B cell (primary cell): ENCODE results near the gene GLIS2. TPM values are rescaled to one million over a fixed set of nuclear protein-coding genes. Genes with fewer than 3 reads are reported as not detected.
A peak's percentile ranks its signal among the peaks of the same experiment; 100 is the strongest.

Experiments
- ATAC-seq: fragments of 200-7000 bp; cut with Tn5 transposase; one replicate; pipeline ENCODE4 v1.10.0; 2021; ENCODE audit warnings: low read depth, mild to moderate bottlenecking, moderate number of reproducible peaks, moderate library complexity
- CTCF ChIA-PET: fragments of 350-600 bp; sonication (Branson Sonifier 250); formaldehyde crosslinking; loops from one replicate; lab custom pipeline; 2021; ENCODE audit warnings: antibody characterized with exemption, inconsistent platforms; lab: Charles Lee
- POLR2A ChIA-PET: fragments of 350-600 bp; sonication (Branson Sonifier 250); formaldehyde crosslinking; loops from one replicate; lab custom pipeline; 2021; ENCODE audit warnings: antibody characterized with exemption; lab: Charles Lee
- DNase-seq: peaks from one replicate; pipeline ENCODE4 v3.0.0; 2013
- H2AFZ ChIP-seq: 2 replicates; pipeline ENCODE4 v1.6.1; 2012; ENCODE audit warnings: mild to moderate bottlenecking, low read depth, low read length; ENCODE audit not compliant: insufficient read depth, poor library complexity, severe bottlenecking
- H3K27ac ChIP-seq, 2 donors: 1 replicate in 1 of 2; 2 replicates in 1 of 2; pipeline ENCODE4 v1.5.1; 2012 to 2013; ENCODE audit warnings: low read length in 2 of 2, mild to moderate bottlenecking in 2 of 2, moderate library complexity in 1 of 2
- H3K27me3 ChIP-seq, 4 experiments: fragments of 200-600 bp in 1 of 4; sonication (generic) in 1 of 4; replicated peaks in 1 of 4; 1 replicate in 2 of 4; 2 replicates in 2 of 4; pipeline versions ENCODE4 v1.6.1 to v1.7.0; 2013 to 2016; ENCODE audit warnings: low read length in 3 of 4, mild to moderate bottlenecking in 2 of 4, mixed read lengths in 1 of 4, moderate library complexity in 1 of 4; ENCODE audit not compliant: insufficient read depth in 4 of 4, control insufficient read depth in 3 of 4; ENCODE audit errors: control extremely low read depth in 1 of 4
- H3K36me3 ChIP-seq, 2 experiments: replicated peaks in 1 of 2; 1 replicate in 1 of 2; 2 replicates in 1 of 2; pipeline versions ENCODE4 v1.6.1 to v1.7.1; 2013; ENCODE audit warnings: low read length in 1 of 2; ENCODE audit not compliant: insufficient read depth in 2 of 2, control insufficient read depth in 1 of 2; ENCODE audit errors: control extremely low read depth in 1 of 2, extremely low read depth in 1 of 2
- H3K4me1 ChIP-seq, 2 donors: fragments of 200-600 bp in 1 of 2; sonication (generic) in 1 of 2; 1 replicate in 1 of 2; 2 replicates in 1 of 2; pipeline versions ENCODE4 v1.5.1 to v1.6.1; 2013 to 2017; ENCODE audit warnings: low read length in 2 of 2; ENCODE audit not compliant: control insufficient read depth in 2 of 2, insufficient read depth in 2 of 2
- H3K4me2 ChIP-seq: replicated peaks from 2 replicates; pipeline ENCODE3; 2012; ENCODE audit warnings: mild to moderate bottlenecking, low read depth, low read length; ENCODE audit not compliant: poor library complexity, severe bottlenecking
- H3K4me3 ChIP-seq, 5 experiments: fragments of 200-600 bp in 1 of 5; sonication (generic) in 1 of 5; 1 replicate in 3 of 5; 2 replicates in 2 of 5; pipeline versions ENCODE4 v1.5.1 to v1.7.0; 2011 to 2016; ENCODE audit warnings: low read length in 4 of 5, mild to moderate bottlenecking in 4 of 5, low read depth in 2 of 5, control low read depth in 1 of 5, moderate library complexity in 1 of 5; ENCODE audit not compliant: insufficient read depth in 1 of 5; ENCODE audit errors: control extremely low read depth in 1 of 5, extremely low read depth in 1 of 5
- H3K79me2 ChIP-seq: fragments of 200-600 bp; sonication (generic); one replicate; pipeline ENCODE4 v1.6.0; 2016; ENCODE audit warnings: low read length; ENCODE audit not compliant: control insufficient read depth, insufficient read depth
- H3K9ac ChIP-seq: fragments of 200-600 bp; sonication (generic); 2 replicates; pipeline ENCODE4 v1.6.1; 2017; ENCODE audit warnings: mild to moderate bottlenecking, low read length, moderate library complexity
- H3K9me3 ChIP-seq, 3 donors: one replicate each; pipeline versions ENCODE4 v1.6.1 to v1.7.1; 2013; ENCODE audit warnings: low read length in 2 of 3; ENCODE audit not compliant: control insufficient read depth in 2 of 3, insufficient read depth in 1 of 3; ENCODE audit errors: control extremely low read depth in 1 of 3
- H4K20me1 ChIP-seq: 2 replicates; pipeline ENCODE4 v1.6.0; 2012; ENCODE audit warnings: mild to moderate bottlenecking, low read length; ENCODE audit not compliant: insufficient read depth, control insufficient read depth, poor library complexity, severe bottlenecking
- H3K27ac Mint-ChIP-seq: one replicate; pipeline ENCODE4 v1.8.0; 2021; ENCODE audit warnings: mixed read lengths
- H3K27me3 Mint-ChIP-seq: one replicate; pipeline ENCODE4 v1.8.0; 2021; ENCODE audit warnings: mixed read lengths
- H3K4me1 Mint-ChIP-seq: one replicate; pipeline ENCODE4 v1.8.0; 2021; ENCODE audit warnings: mixed read lengths
- H3K4me3 Mint-ChIP-seq: one replicate; pipeline ENCODE4 v1.8.0; 2021; ENCODE audit warnings: mixed read lengths
- H3K9me3 Mint-ChIP-seq: one replicate; pipeline ENCODE4 v1.8.0; 2022; ENCODE audit warnings: mixed read lengths; ENCODE audit not compliant: insufficient read depth
- EZH2 ChIP-seq: IDR thresholded peaks from 2 replicates; pipeline ENCODE4 v1.6.1; 2012; ENCODE audit warnings: borderline replicate concordance, low read depth, mild to moderate bottlenecking, moderate library complexity, low read length; ENCODE audit not compliant: insufficient read depth, poor library complexity, severe bottlenecking
- WGBS: methylation state at CpG from one replicate; pipeline ENCODE4 v1.1.5; 2013; ENCODE audit warnings: missing lambda C conversion rate; ENCODE audit not compliant: insufficient coverage; 5-methylcytosine and 5-hydroxymethylcytosine counted together
- intact Hi-C: fragments of 100-400 bp; cut with micrococcal nuclease; formaldehyde crosslinking; loops from one replicate; pipeline ENCODE4 v1.10.0; 2022
- polyA plus RNA-seq: library from polyadenylated mRNA; depleted of rRNA; stranded (reverse); fragments of >200 nt; gene quantifications from 2 replicates; pipeline ENCODE4 v1.2.3, GENCODE V29; 2012
- total RNA-seq, 2 donors: library from RNA; stranded (reverse); fragments of 120-200 nt in 1 of 2; gene quantifications; 1 replicate in 1 of 2; 2 replicates in 1 of 2; pipeline versions ENCODE4 v1.2.3 to v1.2.4, GENCODE V29; 2013 to 2022
- TF ChIP-seq, protein P1 (sequence below): fragments of 200-600 bp; IDR thresholded peaks from one replicate; pipeline ENCODE4 v1.8.0; 2022; ENCODE audit warnings: antibody characterized with exemption, mild to moderate bottlenecking

The GLIS2 gene
- total and polyA plus RNA-seq, 2 donors (not counting 1 experiment from before 2014, with no cell fraction given): not detected

DNA sequence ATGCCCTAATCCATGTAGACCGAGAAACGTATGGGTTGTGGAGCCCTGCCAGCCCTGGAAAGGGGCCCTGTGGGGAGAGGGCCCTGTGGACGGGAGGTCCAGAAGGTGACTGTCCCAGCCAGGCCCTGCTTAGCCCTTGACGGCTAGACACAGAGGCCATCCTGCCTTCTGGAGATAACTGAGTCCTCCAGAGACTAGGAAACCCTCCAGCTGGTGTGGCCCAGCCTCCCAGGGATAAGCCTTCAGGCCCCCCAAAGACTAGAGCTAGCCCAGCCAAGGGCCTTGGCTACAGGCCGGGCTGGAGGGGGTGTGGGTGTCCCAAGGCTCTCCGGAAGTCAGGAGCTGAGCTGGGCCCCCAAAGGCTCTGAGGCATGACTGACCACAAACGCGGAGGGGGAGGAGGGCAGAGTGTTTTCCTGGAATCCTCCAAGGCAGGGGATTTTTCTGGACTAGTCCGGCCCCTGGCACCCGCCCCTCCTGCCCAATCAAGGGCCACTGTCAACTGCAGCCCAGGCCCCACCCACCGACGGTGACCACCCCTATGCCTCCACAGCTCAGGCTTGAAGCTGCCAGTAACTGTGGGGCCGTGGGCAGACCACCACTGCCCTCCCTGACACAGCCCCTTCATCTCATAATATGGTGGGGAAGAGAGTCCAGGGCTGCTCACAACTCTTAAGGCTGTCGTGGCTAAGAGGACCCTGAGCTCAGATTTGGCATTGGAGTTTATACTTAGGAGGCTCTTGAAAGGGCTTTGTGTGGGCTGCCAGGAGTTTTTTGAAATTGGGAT is 54.9 kb downstream of the GLIS2 start:
- WGBS: 96% methylated on average over 10 of the region's 14 CpGs
- H3K4me3 Mint-ChIP-seq: peak overlapping the region; percentile 64
- H3K4me1 Mint-ChIP-seq: peaks cover 30% of the 10 kb centered on the region
- H3K27ac ChIP-seq: no peak overlapping the region
- DNase-seq: no peak
- H3K9ac ChIP-seq: no peak overlapping the region
- peaks cover 95% of the 10 kb centered on the region for H4K20me1 ChIP-seq
- H3K4me1 ChIP-seq: peaks cover 19 to 31% of the 10 kb centered on the region in 2 donors
- H3K4me3 ChIP-seq: no peak overlapping the region
- POLR2A ChIA-PET: no interaction called here
- H3K9me3 ChIP-seq: no peaks in the 10 kb centered on the region
- H3K27me3 Mint-ChIP-seq: no peaks in the 10 kb centered on the region
- intact Hi-C loops: loop anchor here (1.0 to 5.0 kb wide), 2 partner anchors 19 to 253 kb away; partner anchors contain the start of genes ADCY9 and PAM16
- ATAC-seq: no peak
- CTCF ChIA-PET: interaction anchor here (0.5 to 1.1 kb wide), 2 partner anchors 32 to 60 kb away, joined by 3 to 4 read pairs; no protein-coding TSS in a partner anchor
- H2AFZ ChIP-seq: no peak overlapping the region
- no peaks in the 10 kb centered on the region for H3K27me3 ChIP-seq
- H3K27ac Mint-ChIP-seq: no peak overlapping the region
- TF ChIP-seq, protein P1, sequence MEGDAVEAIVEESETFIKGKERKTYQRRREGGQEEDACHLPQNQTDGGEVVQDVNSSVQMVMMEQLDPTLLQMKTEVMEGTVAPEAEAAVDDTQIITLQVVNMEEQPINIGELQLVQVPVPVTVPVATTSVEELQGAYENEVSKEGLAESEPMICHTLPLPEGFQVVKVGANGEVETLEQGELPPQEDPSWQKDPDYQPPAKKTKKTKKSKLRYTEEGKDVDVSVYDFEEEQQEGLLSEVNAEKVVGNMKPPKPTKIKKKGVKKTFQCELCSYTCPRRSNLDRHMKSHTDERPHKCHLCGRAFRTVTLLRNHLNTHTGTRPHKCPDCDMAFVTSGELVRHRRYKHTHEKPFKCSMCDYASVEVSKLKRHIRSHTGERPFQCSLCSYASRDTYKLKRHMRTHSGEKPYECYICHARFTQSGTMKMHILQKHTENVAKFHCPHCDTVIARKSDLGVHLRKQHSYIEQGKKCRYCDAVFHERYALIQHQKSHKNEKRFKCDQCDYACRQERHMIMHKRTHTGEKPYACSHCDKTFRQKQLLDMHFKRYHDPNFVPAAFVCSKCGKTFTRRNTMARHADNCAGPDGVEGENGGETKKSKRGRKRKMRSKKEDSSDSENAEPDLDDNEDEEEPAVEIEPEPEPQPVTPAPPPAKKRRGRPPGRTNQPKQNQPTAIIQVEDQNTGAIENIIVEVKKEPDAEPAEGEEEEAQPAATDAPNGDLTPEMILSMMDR: no peak
- TF ChIP-seq EZH2: no peak
- peaks cover 4 to 14% of the 10 kb centered on the region in 2 experiments for H3K36me3 ChIP-seq
- H3K4me2 ChIP-seq: peak overlapping the region; percentile 93
- peaks cover 21% of the 10 kb centered on the region for H3K79me2 ChIP-seq
- no peaks in the 10 kb centered on the region for H3K9me3 Mint-ChIP-seq
